Osteoblast (primary cell): ENCODE measurements around the gene DGKD. TPM values are rescaled to one million over a fixed set of nuclear protein-coding genes. Genes with fewer than 3 reads are reported as not detected.

Experiments
- DNase-seq: peaks from one replicate; pipeline ENCODE4 v3.0.0; 2011; ENCODE audit warnings: low spot score, mixed read lengths; ENCODE audit not compliant: insufficient read length; ENCODE audit errors: missing footprints
- H2AFZ ChIP-seq: 2 replicates; pipeline ENCODE4 v1.6.0; 2011; ENCODE audit warnings: mild to moderate bottlenecking, low read length
- H3K27ac ChIP-seq: 2 replicates; pipeline ENCODE4 v1.5.1; 2011; ENCODE audit warnings: mild to moderate bottlenecking, low read depth, low read length, moderate library complexity
- H3K27me3 ChIP-seq: 2 replicates; pipeline ENCODE4 v1.6.0; 2012; ENCODE audit warnings: mild to moderate bottlenecking, control low read depth, inconsistent platforms, low read length, moderate library complexity; ENCODE audit not compliant: insufficient read depth
- H3K36me3 ChIP-seq: 2 replicates; pipeline ENCODE4 v1.5.1; 2011; ENCODE audit warnings: mild to moderate bottlenecking, low read length, control low read depth, moderate library complexity; ENCODE audit not compliant: insufficient read depth
- H3K4me1 ChIP-seq: 2 replicates; pipeline ENCODE4 v1.5.1; 2011; ENCODE audit warnings: mild to moderate bottlenecking, low read length, control low read depth, moderate library complexity; ENCODE audit not compliant: insufficient read depth
- H3K4me2 ChIP-seq: 2 replicates; pipeline ENCODE4 v1.6.0; 2011; ENCODE audit warnings: mild to moderate bottlenecking, low read length; ENCODE audit not compliant: insufficient read depth
- H3K4me3 ChIP-seq: fragments of 200-600 bp; sonication (generic); 3 replicates; pipeline ENCODE4 v1.5.1; 2012; ENCODE audit warnings: mild to moderate bottlenecking, low read length, inconsistent platforms; ENCODE audit not compliant: insufficient read depth
- H3K79me2 ChIP-seq: 2 replicates; pipeline ENCODE4 v1.6.0; 2012; ENCODE audit warnings: mild to moderate bottlenecking, low read length, control low read depth, inconsistent platforms; ENCODE audit not compliant: insufficient read depth
- H3K9me3 ChIP-seq: 2 replicates; pipeline ENCODE4 v1.5.1; 2011; ENCODE audit warnings: low read depth, low read length, control low read depth
- H4K20me1 ChIP-seq: 2 replicates; pipeline ENCODE4 v1.6.0; 2012; ENCODE audit warnings: mild to moderate bottlenecking, low read length, control low read depth; ENCODE audit not compliant: insufficient read depth
- CTCF ChIP-seq: IDR thresholded peaks from 2 replicates; pipeline ENCODE4 v1.5.1; 2011; ENCODE audit warnings: mild to moderate bottlenecking, low read depth, low read length, moderate library complexity; ENCODE audit errors: extremely low read depth
- total RNA-seq: library from RNA; depleted of rRNA; stranded (reverse); fragments of >200 nt; gene quantifications from 2 replicates; pipeline ENCODE4 v1.2.3, GENCODE V29; 2012

Gene DGKD
- total RNA-seq, 1 donor = 6.5 TPM

GRCh38 chr2:233501198-233502076 is 147.1 kb downstream of the DGKD start:
- H3K4me1 ChIP-seq = peaks cover 12% of the 10 kb centered on the region
- DNase-seq = peak; percentile 50
- H3K9me3 ChIP-seq = no peaks in the 10 kb centered on the region
- H3K27me3 ChIP-seq = no peaks in the 10 kb centered on the region
- peak overlapping the region; percentile 20 for H3K4me2 ChIP-seq
- no peaks in the 10 kb centered on the region for H3K79me2 ChIP-seq
- H3K27ac ChIP-seq = peak overlapping the region; percentile 35
- no peak overlapping the region for H2AFZ ChIP-seq
- no peaks in the 10 kb centered on the region for H4K20me1 ChIP-seq
- H3K4me3 ChIP-seq = no peak overlapping the region
- peaks cover 18% of the 10 kb centered on the region for H3K36me3 ChIP-seq
- TF ChIP-seq CTCF = no peak

- Histone ChIP-seq H2AFZ (no peak overlapping the region), H3K36me3 (peaks cover 3% of the 10 kb centered on the region)
- TF ChIP-seq CTCF = no peak
Observed at GRCh38 chr2:233503481-233503880, 149.2 kb downstream of the DGKD start.

GRCh38 chr2:233503947-233504637 is 149.8 kb downstream of the DGKD start:
- Histone ChIP-seq H4K20me1 (no peaks in the 10 kb centered on the region), H3K4me2 (no peak overlapping the region), H3K4me1 (peaks cover 12% of the 10 kb centered on the region), H3K9me3 (no peaks in the 10 kb centered on the region), H2AFZ (no peak overlapping the region), H3K36me3 (no peaks in the 10 kb centered on the region), H3K4me3 (no peak overlapping the region), H3K27ac (no peak overlapping the region), H3K27me3 (no peaks in the 10 kb centered on the region), H3K79me2 (no peaks in the 10 kb centered on the region)
- TF ChIP-seq CTCF = no peak
- no peak for DNase-seq

More at GRCh38 chr2:233503481-233503880, 149.2 kb downstream of the DGKD start:
- DNase-seq = no peak
- H3K9me3 ChIP-seq = no peaks in the 10 kb centered on the region
- H3K27me3 ChIP-seq = no peaks in the 10 kb centered on the region
- H4K20me1 ChIP-seq = no peaks in the 10 kb centered on the region
- H3K79me2 ChIP-seq = no peaks in the 10 kb centered on the region
- H3K4me1 ChIP-seq = peaks cover 12% of the 10 kb centered on the region
- H3K27ac ChIP-seq = no peak overlapping the region
- no peak overlapping the region for H3K4me2 ChIP-seq
- no peak overlapping the region for H3K4me3 ChIP-seq
